AML-193 (cell line): ENCODE measurements around the gene COL4A1.

Experiments used
- DNase-seq, 2 experiments: peaks; one replicate each; lab custom pipeline; 2025; lab: John Stamatoyannopoulos, UW

Gene COL4A1

GRCh38 chr13:110158226-110158625 is 148.7 kb downstream of the COL4A1 start:
- no peak for DNase-seq

DNA sequence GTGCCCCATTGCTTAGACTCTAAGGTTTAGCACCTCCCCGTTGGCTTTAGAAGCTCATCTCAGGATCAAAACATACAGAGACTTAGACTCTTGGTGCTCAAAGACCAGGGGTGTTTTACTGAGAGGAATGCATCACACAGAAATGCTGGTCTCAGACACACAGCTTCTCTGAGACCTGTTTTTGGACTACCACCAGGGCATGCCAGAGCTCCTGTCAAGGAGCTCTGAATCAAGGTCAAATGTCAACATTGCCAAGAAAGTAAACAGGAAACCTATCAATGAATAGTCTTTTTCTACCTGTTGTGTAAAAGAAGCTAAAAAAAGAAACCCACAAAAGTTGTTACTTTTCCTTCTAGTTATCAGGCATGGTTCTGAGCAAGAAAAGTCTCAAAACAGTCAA is 149.2 kb downstream of the COL4A1 start:
- DNase-seq, result no peak

DNA sequence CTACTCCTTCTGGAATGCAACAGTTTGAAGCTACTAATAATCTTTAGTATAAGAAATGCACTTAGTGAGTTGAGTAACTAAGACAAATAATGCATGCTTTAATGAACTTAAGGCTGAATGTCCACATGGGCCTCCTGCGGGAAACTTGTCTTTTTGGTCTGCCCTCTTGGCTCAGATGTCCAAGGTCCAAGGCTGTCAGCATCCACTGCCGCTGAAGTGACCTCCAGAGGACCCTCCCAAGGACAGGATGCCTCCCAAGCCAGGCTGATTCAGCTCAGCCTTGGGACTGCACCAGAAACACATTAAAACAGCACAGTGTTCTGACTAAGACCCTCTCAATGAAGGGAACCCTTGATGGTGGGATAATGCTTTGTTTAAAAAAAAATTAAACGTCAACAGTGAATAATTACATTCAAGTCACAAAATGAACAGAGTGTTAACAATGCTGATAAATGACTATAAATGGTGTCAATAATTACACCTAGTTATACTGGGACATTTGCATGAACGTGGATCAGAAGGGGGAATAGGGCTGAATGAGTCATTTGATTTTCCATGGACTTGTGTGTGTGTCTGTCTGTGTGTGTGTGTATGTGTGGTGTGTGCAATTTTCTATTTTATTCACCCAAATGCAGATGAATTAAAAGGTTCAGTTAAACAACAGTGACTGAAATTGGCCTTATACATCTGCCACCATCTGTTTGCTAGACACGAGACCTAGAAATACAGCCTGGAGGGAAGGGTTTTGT is 150.5 kb downstream of the COL4A1 start:
- DNase-seq, result no peak

GRCh38 chr13:110155072-110155471 is 151.9 kb downstream of the COL4A1 start:
- DNase-seq, result no peak

GRCh38 chr13:110154410-110154933 is 152.5 kb downstream of the COL4A1 start:
- DNase-seq, result no peak

GRCh38 chr13:110152351-110152750 is 154.6 kb downstream of the COL4A1 start:
- DNase-seq, result no peak

- no peak for DNase-seq
Measured at GRCh38 chr13:110151462-110151861, 155.5 kb downstream of the COL4A1 start.

DNA sequence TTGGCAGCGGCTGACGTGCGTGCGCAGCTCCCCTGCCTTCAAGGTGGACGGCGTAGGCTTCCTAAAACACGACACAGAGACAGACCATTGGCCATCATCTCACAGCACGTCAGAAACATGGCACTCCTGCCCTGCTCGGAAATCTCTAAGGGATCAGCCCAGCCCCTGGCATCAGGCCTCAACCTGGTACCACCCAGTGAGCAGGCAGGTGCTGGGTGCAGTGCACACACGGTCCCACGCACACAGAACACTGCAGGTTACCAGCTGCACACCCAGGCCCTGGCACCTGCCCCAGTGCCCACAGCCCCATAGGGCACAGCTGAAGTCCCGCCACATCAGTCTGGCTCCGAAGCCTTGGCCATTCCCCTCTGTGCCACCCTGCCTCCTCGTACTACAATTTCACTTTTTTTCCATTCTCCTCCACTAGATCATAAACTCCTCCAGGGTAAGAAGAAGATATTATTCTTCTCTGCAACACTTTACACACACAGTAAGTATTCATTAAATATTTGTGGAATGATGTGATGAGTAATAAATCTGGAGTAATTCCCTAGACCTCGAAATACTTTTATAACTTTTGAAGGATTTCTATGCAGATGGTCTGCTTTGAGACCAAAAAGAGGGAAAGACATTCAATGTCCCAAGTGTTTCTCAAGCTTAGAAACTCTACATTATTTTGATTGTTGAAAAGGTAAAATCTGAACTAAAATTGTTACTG is 156.4 kb downstream of the COL4A1 start:
- DNase-seq, result no peak

- no peak for DNase-seq
Measured at GRCh38 chr13:110149036-110149435, 157.9 kb downstream of the COL4A1 start.

DNA sequence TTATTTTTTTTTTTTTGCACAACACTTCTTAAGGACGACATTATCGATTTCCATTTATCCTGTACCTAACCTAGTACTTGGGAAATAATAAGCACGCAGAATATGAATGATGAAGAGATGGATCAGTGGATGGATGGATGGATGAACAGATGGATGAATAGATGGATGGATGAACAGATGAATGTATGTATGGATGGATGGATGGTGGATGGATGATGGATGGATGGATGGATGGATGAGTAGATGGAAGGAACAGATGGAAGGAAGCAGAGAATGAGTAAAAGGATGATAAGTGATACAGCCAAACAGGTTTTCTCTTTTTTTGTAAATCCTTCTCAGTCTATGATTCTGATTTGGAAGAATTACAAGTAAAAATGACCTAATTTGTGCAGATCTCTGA is 166.9 kb downstream of the COL4A1 start:
- DNase-seq, result no peak

DNA sequence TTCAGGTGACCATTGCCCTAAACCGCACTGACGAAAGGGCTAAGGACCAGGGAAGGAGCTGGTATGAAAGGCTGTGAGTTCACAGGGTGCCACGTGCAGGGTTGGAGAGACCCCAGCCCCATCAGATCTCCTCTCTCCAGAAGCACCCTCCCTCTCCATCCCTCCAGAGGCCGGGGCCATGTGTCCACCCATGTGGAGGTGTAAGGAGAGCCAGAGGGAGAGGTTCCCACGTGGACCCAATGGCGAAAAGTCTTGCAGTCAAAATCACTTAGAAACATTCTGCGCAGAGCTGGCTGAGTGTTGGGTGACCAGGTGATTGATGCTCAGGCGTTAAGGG is 168.3 kb downstream of the COL4A1 start:
- DNase-seq, result no peak

- DNase-seq, result peak; percentile 91 to 95
Measured at GRCh38 chr13:110138010-110138699, 168.8 kb downstream of the COL4A1 start.

GRCh38 chr13:110137680-110138009 is 169.3 kb downstream of the COL4A1 start:
- DNase-seq, result no peak

GRCh38 chr13:110136660-110137585 is 170.0 kb downstream of the COL4A1 start:
- DNase-seq, result no peak

DNA sequence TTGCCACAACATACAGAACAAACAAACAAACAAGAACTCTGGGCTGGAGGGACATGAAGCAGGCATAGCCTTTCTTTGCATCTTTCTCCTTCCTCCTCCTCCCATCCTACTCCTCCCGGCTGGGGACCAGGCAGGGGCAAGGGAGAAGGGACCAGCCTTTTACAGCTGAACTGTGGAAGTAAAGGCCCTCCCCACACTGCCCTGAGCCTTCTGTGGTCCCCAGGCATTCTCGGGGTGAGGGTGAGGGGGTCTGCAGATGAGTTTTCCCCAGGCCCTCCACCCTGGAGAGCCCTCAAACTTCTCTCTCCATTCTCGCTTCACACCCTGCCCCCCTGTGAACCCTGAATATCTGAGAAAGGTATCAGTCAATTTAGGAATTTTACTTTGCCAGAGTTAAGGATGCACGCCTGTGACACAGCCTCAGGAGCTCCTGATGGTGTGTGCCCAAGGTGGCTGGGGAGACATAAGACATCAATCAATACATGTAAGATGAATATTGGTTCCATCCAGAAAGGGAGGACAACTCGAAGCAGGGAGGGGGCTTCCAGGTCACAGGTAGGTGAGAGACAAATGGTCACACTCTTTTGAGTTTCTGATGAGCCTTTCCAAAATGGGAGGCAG is 170.9 kb downstream of the COL4A1 start:
- no peak for DNase-seq

DNA sequence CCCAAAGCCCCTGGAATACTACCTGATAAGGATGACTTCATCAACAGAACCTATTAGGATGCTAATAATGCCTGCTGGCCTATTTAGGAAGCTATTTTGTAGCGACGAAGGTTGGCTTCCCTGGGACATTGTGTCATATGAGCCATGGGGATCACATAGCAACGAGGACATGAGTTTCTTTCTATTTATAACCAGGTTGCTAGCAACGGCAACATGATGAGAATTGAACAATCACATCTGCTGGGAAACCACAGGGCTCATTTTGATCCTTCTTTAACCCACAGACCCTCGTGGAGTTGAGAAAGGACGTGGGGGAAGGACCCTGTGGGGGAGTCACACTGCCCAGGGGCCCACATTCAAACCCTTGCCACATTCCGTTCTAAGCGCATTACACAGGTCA is 172.2 kb downstream of the COL4A1 start:
- no peak for DNase-seq

GRCh38 chr13:110133425-110134235 is 173.3 kb downstream of the COL4A1 start:
- DNase-seq, result no peak

- no peak for DNase-seq
Measured at GRCh38 chr13:110132225-110132982, 174.6 kb downstream of the COL4A1 start.

- no peak for DNase-seq
Measured at GRCh38 chr13:110131424-110131823, 175.5 kb downstream of the COL4A1 start.

DNA sequence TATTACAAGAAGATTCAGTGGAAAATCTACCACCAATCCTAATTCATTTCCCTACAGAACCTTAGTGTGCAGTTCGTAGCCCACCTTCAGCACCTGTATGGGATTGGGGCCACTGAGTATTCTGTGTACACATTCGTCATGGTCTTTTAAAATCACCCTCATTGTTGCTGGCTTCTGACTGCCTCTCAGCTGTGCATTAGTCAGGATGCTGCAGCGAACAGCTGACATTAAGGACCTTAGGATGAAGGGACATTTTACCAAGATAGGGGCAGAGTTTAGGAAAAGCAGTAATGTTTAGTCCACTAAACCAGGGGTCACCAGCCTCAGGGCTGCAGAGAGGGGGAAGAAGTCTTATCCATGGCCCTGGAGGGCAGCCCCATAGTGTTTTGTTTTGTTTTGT is 176.5 kb downstream of the COL4A1 start:
- DNase-seq, result no peak
